Stimulated activated CD4-positive, alpha-beta T cell treated with anti-CD3 and anti-CD28 coated beads, TNF-alpha, amount 100 ng/mL, for 24 hours (primary cell): ENCODE results near the gene AIP.
A peak's percentile ranks its signal among the peaks of the same experiment; 100 is the strongest.

Source experiments
- DNase-seq, 3 experiments: peaks; one replicate each; pipeline ENCODE4 v3.0.0-alpha.2; 2020; ENCODE audit warnings: low read depth in 3 of 3

The AIP gene

GRCh38 chr11:67493548-67494370 is 10.9 kb downstream of the AIP start:
- no peak for DNase-seq

- no peak for DNase-seq
Measured at GRCh38 chr11:67494371-67495233, 11.8 kb downstream of the AIP start.

GRCh38 chr11:67495234-67496005 is 12.6 kb downstream of the AIP start:
- no peak for DNase-seq

GRCh38 chr11:67496113-67496512 is 13.3 kb downstream of the AIP start:
- no peak for DNase-seq

GRCh38 chr11:67497656-67498291 is 14.9 kb downstream of the AIP start:
- no peak for DNase-seq

- no peak for DNase-seq
Measured at GRCh38 chr11:67498544-67498972, 15.7 kb downstream of the AIP start.

GRCh38 chr11:67499808-67500483 is 17.1 kb downstream of the AIP start:
- DNase-seq = no peak

- DNase-seq = no peak
Measured at GRCh38 chr11:67500484-67500821, 17.6 kb downstream of the AIP start.

- no peak for DNase-seq
Measured at GRCh38 chr11:67500831-67501715, 18.2 kb downstream of the AIP start.

GRCh38 chr11:67501854-67502253 is 19.0 kb downstream of the AIP start:
- no peak for DNase-seq

- no peak for DNase-seq
Measured at GRCh38 chr11:67502328-67502979, 19.6 kb downstream of the AIP start.

- DNase-seq = no peak
Measured at GRCh38 chr11:67503119-67504004, 20.5 kb downstream of the AIP start.

GRCh38 chr11:67504005-67504949 is 21.5 kb downstream of the AIP start:
- DNase-seq = no peak

- peak in 2 of 3 experiments; percentile 59 to 81 for DNase-seq
Measured at GRCh38 chr11:67504950-67505581, 22.2 kb downstream of the AIP start, which contains the start of gene PITPNM1. Gene PITPNM1, minus strand, starts transcription at chr11:67505363. Its CDS starts 1,183 bp downstream, at chr11:67504180.

- DNase-seq = peak; percentile 76 to 92 (median 81)
Measured at GRCh38 chr11:67505605-67506396, 23.0 kb downstream of the AIP start.
